ENCODE results near the gene YES1. TPM values are rescaled to one million over a fixed set of nuclear protein-coding genes. Genes with fewer than 3 reads are reported as not detected.

The YES1 gene
- polyA plus RNA-seq, 1 donor from 2014 or later = 12.0 TPM

- H3K9me3 ChIP-seq (ENCODE audit: low read length) = no peaks in the 10 kb centered on the region
- no peak overlapping the region for H3K4me3 ChIP-seq (ENCODE audit: low read length)
- no peak overlapping the region for H2AFZ ChIP-seq (ENCODE audit: low read depth, low read length)
- no peaks in the 10 kb centered on the region for H3F3A ChIP-seq (ENCODE audit: insufficient read depth, low read length, poor library complexity, severe bottlenecking)
- no peak overlapping the region for H3K9ac ChIP-seq (ENCODE audit: low read length)
- no peaks in the 10 kb centered on the region for H3K9me2 ChIP-seq (ENCODE audit: insufficient read depth, low read length)
- no peak for TF ChIP-seq EP300 (conservative IDR thresholded peaks at IDR 0.05; ENCODE audit: poor library complexity, severe bottlenecking)
- TF ChIP-seq POLR2AphosphoS5 (IDR thresholded peaks at IDR 0.05) = no peak
- TF ChIP-seq SMC3 (conservative IDR thresholded peaks at IDR 0.05; ENCODE audit: poor library complexity) = no peak
- TF ChIP-seq EZH2 (IDR thresholded peaks at IDR 0.05; ENCODE audit: borderline replicate concordance, insufficient read depth, low read length, poor library complexity, severe bottlenecking) = no peak
- TF ChIP-seq TAF1 (IDR thresholded peaks at IDR 0.05; ENCODE audit: low read depth) = no peak
- no peak for TF ChIP-seq RAD21 (conservative IDR thresholded peaks at IDR 0.05)
- no peak for TF ChIP-seq MXI1 (conservative IDR thresholded peaks at IDR 0.05; ENCODE audit: poor library complexity, severe bottlenecking)
- no peak for TF ChIP-seq REST (IDR thresholded peaks at IDR 0.05; ENCODE audit: borderline replicate concordance)
- TF ChIP-seq CTCF (IDR thresholded peaks at IDR 0.05; ENCODE audit: poor library complexity, severe bottlenecking) = no peak
- H3K27me3 ChIP-seq (ENCODE audit: insufficient read depth, low read depth, low read length) = no peaks in the 10 kb centered on the region
- H4K20me1 ChIP-seq (ENCODE audit: insufficient read depth) = no peaks in the 10 kb centered on the region
- H3K79me2 ChIP-seq (replicated peaks; ENCODE audit: insufficient read depth, low read length) = no peaks in the 10 kb centered on the region
- no peak overlapping the region for H3K4me2 ChIP-seq (ENCODE audit: low read length)
- H3K36me3 ChIP-seq (ENCODE audit: insufficient read depth, low read length) = no peaks in the 10 kb centered on the region
- no peak overlapping the region for H3K27ac ChIP-seq (ENCODE audit: low read length)
Observed at GRCh38 chr18:676069-676468, 136.0 kb downstream of the YES1 start.

- no peaks in the 10 kb centered on the region for H3F3A ChIP-seq (ENCODE audit: insufficient read depth, low read length, poor library complexity, severe bottlenecking)
- H4K20me1 ChIP-seq (ENCODE audit: insufficient read depth) = no peaks in the 10 kb centered on the region
- no peak overlapping the region for H3K9ac ChIP-seq (ENCODE audit: low read length)
- H3K27me3 ChIP-seq (ENCODE audit: insufficient read depth, low read depth, low read length) = no peaks in the 10 kb centered on the region
- H2AFZ ChIP-seq (ENCODE audit: low read depth, low read length) = no peak overlapping the region
- no peak overlapping the region for H3K27ac ChIP-seq (ENCODE audit: low read length)
- H3K9me2 ChIP-seq (ENCODE audit: insufficient read depth, low read length) = no peaks in the 10 kb centered on the region
- no peaks in the 10 kb centered on the region for H3K9me3 ChIP-seq (ENCODE audit: low read length)
- H3K4me2 ChIP-seq (ENCODE audit: low read length) = no peak overlapping the region
- no peaks in the 10 kb centered on the region for H3K79me2 ChIP-seq (replicated peaks; ENCODE audit: insufficient read depth, low read length)
- H3K36me3 ChIP-seq (ENCODE audit: insufficient read depth, low read length) = no peaks in the 10 kb centered on the region
- TF ChIP-seq RAD21 (conservative IDR thresholded peaks at IDR 0.05) = no peak
- TF ChIP-seq TAF1 (IDR thresholded peaks at IDR 0.05; ENCODE audit: low read depth) = no peak
- TF ChIP-seq EZH2 (IDR thresholded peaks at IDR 0.05; ENCODE audit: borderline replicate concordance, insufficient read depth, low read length, poor library complexity, severe bottlenecking) = no peak
- no peak overlapping the region for H3K4me3 ChIP-seq (ENCODE audit: low read length)
Observed at GRCh38 chr18:675307-675706, 136.7 kb downstream of the YES1 start.

GRCh38 chr18:673769-674168 is 138.3 kb downstream of the YES1 start:
- Histone ChIP-seq H4K20me1 (ENCODE audit: insufficient read depth) (no peaks in the 10 kb centered on the region), H3K27ac (ENCODE audit: low read length) (no peak overlapping the region), H3K9me3 (ENCODE audit: low read length) (no peaks in the 10 kb centered on the region), H2AFZ (ENCODE audit: low read depth, low read length) (no peak overlapping the region), H3K9me2 (ENCODE audit: insufficient read depth, low read length) (no peaks in the 10 kb centered on the region), H3K4me3 (ENCODE audit: low read length) (no peak overlapping the region), H3K4me2 (ENCODE audit: low read length) (no peak overlapping the region), H3K79me2 (replicated peaks; ENCODE audit: insufficient read depth, low read length) (no peaks in the 10 kb centered on the region), H3F3A (ENCODE audit: insufficient read depth, low read length, poor library complexity, severe bottlenecking) (no peaks in the 10 kb centered on the region), H3K36me3 (ENCODE audit: insufficient read depth, low read length) (no peaks in the 10 kb centered on the region), H3K27me3 (ENCODE audit: insufficient read depth, low read depth, low read length) (no peaks in the 10 kb centered on the region), H3K9ac (ENCODE audit: low read length) (no peak overlapping the region)
- TF ChIP-seq TAF1 (IDR thresholded peaks at IDR 0.05; ENCODE audit: low read depth) (no peak), RAD21 (conservative IDR thresholded peaks at IDR 0.05) (no peak), EP300 (conservative IDR thresholded peaks at IDR 0.05; ENCODE audit: poor library complexity, severe bottlenecking) (no peak), MXI1 (conservative IDR thresholded peaks at IDR 0.05; ENCODE audit: poor library complexity, severe bottlenecking) (no peak), EZH2 (IDR thresholded peaks at IDR 0.05; ENCODE audit: borderline replicate concordance, insufficient read depth, low read length, poor library complexity, severe bottlenecking) (no peak), SMC3 (conservative IDR thresholded peaks at IDR 0.05; ENCODE audit: poor library complexity) (no peak), POLR2AphosphoS5 (IDR thresholded peaks at IDR 0.05) (no peak), REST (IDR thresholded peaks at IDR 0.05; ENCODE audit: borderline replicate concordance) (no peak), CTCF (IDR thresholded peaks at IDR 0.05; ENCODE audit: poor library complexity, severe bottlenecking) (no peak)

Measured in neural cell (in vitro differentiated cells).